ENCODE data around the gene COQ10A. TPM values are rescaled to one million over a fixed set of nuclear protein-coding genes. Genes with fewer than 3 reads are reported as not detected.
A peak's percentile ranks its signal among the peaks of the same experiment; 100 is the strongest.

Gene COQ10A
- total and polyA plus RNA-seq, 10 of the 15 experiments (the other 5 are each of a cell fraction or from before 2014, with no cell fraction given), result 3.3 to 19.5 (median 6.9) TPM

DNA sequence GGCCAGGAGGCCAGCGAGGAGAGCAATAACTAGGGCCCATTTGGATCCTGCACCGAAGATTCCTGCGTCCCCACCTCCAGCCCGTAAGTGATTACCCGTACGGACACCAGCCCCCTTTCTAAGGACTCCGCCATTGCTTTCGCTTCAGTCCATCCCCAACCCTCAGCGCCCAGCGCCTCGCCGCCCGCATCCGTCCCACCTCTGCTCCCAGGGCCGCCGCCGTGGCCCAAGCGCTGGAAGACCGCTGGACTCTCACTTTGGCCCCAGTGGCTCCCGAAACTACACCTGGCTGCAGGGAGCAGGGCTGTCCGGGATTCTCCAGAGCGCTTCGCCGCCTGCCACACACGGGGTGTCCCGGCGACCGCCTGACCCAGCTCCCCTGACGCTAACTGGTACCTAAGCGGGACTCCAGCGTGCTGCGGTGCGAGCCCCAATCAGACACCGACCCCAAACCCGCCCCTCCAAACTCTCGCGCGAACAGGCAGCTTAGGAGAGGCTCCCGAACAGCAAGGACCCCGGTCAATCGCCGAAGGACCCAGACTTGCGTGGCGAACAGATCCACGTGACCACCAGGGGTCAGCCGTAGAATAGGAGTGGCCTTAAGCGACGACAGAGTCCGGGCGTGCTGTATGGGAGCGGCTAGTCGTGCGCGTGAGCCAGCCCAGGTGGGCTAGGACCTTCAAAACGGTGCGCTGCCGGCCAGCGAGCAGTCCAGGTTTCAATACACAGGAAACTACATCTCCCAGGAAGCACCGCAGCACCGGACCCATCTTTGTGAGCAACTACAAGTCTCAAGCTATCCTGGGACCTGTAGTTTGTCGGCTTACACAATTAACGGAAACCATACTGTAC lies 49.1 kb downstream of the COQ10A start, which contains the start of gene CNPY2:
Gene CNPY2, minus strand, starts transcription at position 367 of the 852 bp plus-strand sequence. CDS start 771 bp downstream, outside the sequence.
- under 1% methylated on average over 62 of the region's 62 CpGs for WGBS (ENCODE audit: insufficient coverage, insufficient replicate concordance, low lambda C conversion rate, missing lambda C conversion rate)
- POLR2A ChIA-PET, result interaction anchor here (0.5 to 3.0 kb wide), 25 partner anchors 10 to 485 kb away, joined by 3 to 26 read pairs (median 5); partner anchors contain the start of genes ESYT1, IL23A, PAN2 and RBMS2
- in situ Hi-C loops (cut with MboI), result no loop called here
- peak; percentile 86 for TF ChIP-seq TAF1 (IDR thresholded peaks at IDR 0.05; ENCODE audit: borderline replicate concordance, low read depth, low read length)
- TF ChIP-seq ZNF207 (IDR thresholded peaks at IDR 0.05; ENCODE audit: borderline replicate concordance), result no peak
- TF ChIP-seq MYB (IDR thresholded peaks at IDR 0.05; ENCODE audit: borderline replicate concordance, low read depth, low read length), result peak; percentile 78
- TF ChIP-seq SREBF1 (IDR thresholded peaks at IDR 0.05; ENCODE audit: low read length), result peak; percentile 55; the same call in 1 of the 2 replicates
- TF ChIP-seq CREM (IDR thresholded peaks at IDR 0.05; ENCODE audit: low read depth), result peak; percentile 93
- TF ChIP-seq, protein P1, sequence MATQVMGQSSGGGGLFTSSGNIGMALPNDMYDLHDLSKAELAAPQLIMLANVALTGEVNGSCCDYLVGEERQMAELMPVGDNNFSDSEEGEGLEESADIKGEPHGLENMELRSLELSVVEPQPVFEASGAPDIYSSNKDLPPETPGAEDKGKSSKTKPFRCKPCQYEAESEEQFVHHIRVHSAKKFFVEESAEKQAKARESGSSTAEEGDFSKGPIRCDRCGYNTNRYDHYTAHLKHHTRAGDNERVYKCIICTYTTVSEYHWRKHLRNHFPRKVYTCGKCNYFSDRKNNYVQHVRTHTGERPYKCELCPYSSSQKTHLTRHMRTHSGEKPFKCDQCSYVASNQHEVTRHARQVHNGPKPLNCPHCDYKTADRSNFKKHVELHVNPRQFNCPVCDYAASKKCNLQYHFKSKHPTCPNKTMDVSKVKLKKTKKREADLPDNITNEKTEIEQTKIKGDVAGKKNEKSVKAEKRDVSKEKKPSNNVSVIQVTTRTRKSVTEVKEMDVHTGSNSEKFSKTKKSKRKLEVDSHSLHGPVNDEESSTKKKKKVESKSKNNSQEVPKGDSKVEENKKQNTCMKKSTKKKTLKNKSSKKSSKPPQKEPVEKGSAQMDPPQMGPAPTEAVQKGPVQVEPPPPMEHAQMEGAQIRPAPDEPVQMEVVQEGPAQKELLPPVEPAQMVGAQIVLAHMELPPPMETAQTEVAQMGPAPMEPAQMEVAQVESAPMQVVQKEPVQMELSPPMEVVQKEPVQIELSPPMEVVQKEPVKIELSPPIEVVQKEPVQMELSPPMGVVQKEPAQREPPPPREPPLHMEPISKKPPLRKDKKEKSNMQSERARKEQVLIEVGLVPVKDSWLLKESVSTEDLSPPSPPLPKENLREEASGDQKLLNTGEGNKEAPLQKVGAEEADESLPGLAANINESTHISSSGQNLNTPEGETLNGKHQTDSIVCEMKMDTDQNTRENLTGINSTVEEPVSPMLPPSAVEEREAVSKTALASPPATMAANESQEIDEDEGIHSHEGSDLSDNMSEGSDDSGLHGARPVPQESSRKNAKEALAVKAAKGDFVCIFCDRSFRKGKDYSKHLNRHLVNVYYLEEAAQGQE (IDR thresholded peaks at IDR 0.05; ENCODE audit: low read depth, low read length), result peak; percentile 34; the same call in 1 of the 2 replicates
- TF ChIP-seq SRF (IDR thresholded peaks at IDR 0.05; ENCODE audit: low read depth in 2 of 2, low read length in 2 of 2), result 0 out of 4 replicates have a peak, but pooled peaks of 1 of the 2 experiments have one; percentile 2
- TF ChIP-seq ZNF24 (IDR thresholded peaks at IDR 0.05), result no peak
- TF ChIP-seq PML (IDR thresholded peaks at IDR 0.05; ENCODE audit: low read length), result peak; percentile 64; the same call in 1 of the 2 replicates
- TF ChIP-seq NFYB (IDR thresholded peaks at IDR 0.05; ENCODE audit: insufficient read depth, low read depth, low read length), result peak; percentile 63; the same call in 1 of the 2 replicates
- peak; percentile 98 for TF ChIP-seq CHD2 (IDR thresholded peaks at IDR 0.05; ENCODE audit: borderline replicate concordance, low read depth, low read length)
- TF ChIP-seq, protein P2, sequence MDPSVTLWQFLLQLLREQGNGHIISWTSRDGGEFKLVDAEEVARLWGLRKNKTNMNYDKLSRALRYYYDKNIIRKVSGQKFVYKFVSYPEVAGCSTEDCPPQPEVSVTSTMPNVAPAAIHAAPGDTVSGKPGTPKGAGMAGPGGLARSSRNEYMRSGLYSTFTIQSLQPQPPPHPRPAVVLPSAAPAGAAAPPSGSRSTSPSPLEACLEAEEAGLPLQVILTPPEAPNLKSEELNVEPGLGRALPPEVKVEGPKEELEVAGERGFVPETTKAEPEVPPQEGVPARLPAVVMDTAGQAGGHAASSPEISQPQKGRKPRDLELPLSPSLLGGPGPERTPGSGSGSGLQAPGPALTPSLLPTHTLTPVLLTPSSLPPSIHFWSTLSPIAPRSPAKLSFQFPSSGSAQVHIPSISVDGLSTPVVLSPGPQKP (IDR thresholded peaks at IDR 0.05; ENCODE audit: low read depth, low read length), result peak; percentile 12; the same call in 1 of the 2 replicates
- TF ChIP-seq GABPA (IDR thresholded peaks at IDR 0.05; ENCODE audit: low read depth), result no peak
- TF ChIP-seq ZNF217 (IDR thresholded peaks at IDR 0.05), result no peak
- peak; percentile 30; the same call in 1 of the 2 replicates for TF ChIP-seq BACH1 (IDR thresholded peaks at IDR 0.05; ENCODE audit: borderline replicate concordance)
- 0 out of 2 replicates have a peak, but pooled peaks have one; percentile 38 for TF ChIP-seq EED (IDR thresholded peaks at IDR 0.05; ENCODE audit: low read depth)
- peak; percentile 97 for TF ChIP-seq POLR2A (IDR thresholded peaks at IDR 0.05; ENCODE audit: low read depth, low read length)
- TF ChIP-seq WRNIP1 (IDR thresholded peaks at IDR 0.05; ENCODE audit: borderline replicate concordance, low read depth, low read length), result peak; percentile 19; the same call in 1 of the 2 replicates
- TF ChIP-seq LARP7 (IDR thresholded peaks at IDR 0.05), result peak; percentile 63

More for the DNA sequence above, 49.1 kb downstream of the COQ10A start, which contains the start of gene CNPY2:
- Histone ChIP-seq H2AFZ (ENCODE audit: control insufficient read depth, low read depth, low read length) (peak within 1 kb of the TSS; percentile 98), H3K27ac (ENCODE audit: control insufficient read depth, insufficient read depth) (peak within 1 kb of the TSS; percentile 92), H4K20me1 (ENCODE audit: control insufficient read depth, insufficient read depth) (no peaks in the 10 kb centered on the region), H3K4me1 (ENCODE audit: control insufficient read depth, insufficient read depth, low read length) (peaks cover 3% of the 10 kb centered on the region), H3K27me3 (replicated peaks in 1 of 2; ENCODE audit: control insufficient read depth in 2 of 2, insufficient read depth in 2 of 2, low read length in 1 of 2) (no peaks in the 10 kb centered on the region), H3K9me3 (replicated peaks; ENCODE audit: control insufficient read depth, insufficient read depth, low read length) (no peaks in the 10 kb centered on the region), H3K36me3 (ENCODE audit: control insufficient read depth in 2 of 2, insufficient read depth in 2 of 2, low read length in 1 of 2) (peaks cover 2 to 9% of the 10 kb centered on the region in 2 experiments), H3K9ac (ENCODE audit: control insufficient read depth, insufficient read depth, low read length) (peak within 1 kb of the TSS; percentile 90), H3K4me2 (ENCODE audit: control insufficient read depth, insufficient read depth) (peak within 1 kb of the TSS; percentile 96), H3K79me2 (ENCODE audit: control insufficient read depth, insufficient read depth, low read length) (peaks cover 19% of the 10 kb centered on the region), H3K4me3 (peak within 1 kb of the TSS; percentile 97)
- BruUV-seq (replicated peaks), result TSS peak; percentile 83
- intact Hi-C loops (cut with micrococcal nuclease; ENCODE audit: unreplicated experiment), result loop anchor here (1.0 to 5.0 kb wide), 4 partner anchors 18 to 199 kb away; partner anchors contain the start of genes RPL41, STAT2 and ZC3H10
- ChIA-PET SMC1A (ENCODE audit: uncharacterized antibody, unreplicated experiment) (interaction anchor here (0.7 to 2.8 kb wide), 14 partner anchors 9 to 319 kb away, joined by 3 to 25 read pairs (median 4); partner anchors contain the start of genes PAN2, RNF41, STAT2 and TIMELESS), RAD21 (ENCODE audit: unreplicated experiment) (interaction anchor here (0.7 to 5.5 kb wide), 14 partner anchors 9 to 321 kb away, joined by 3 to 71 read pairs (median 6); partner anchors contain the start of genes ANKRD52, PAN2, RNF41 and SMARCC2), CTCF (interaction anchor here (0.9 to 5.6 kb wide), 20 partner anchors 8 to 486 kb away, joined by 3 to 76 read pairs (median 4); partner anchors contain the start of genes ANKRD52, DNAJC14, PAN2 and RNF41)
- peak; percentile 97 for DNase-seq (ENCODE audit: low read depth, low spot score)
- peak; percentile 99 for FAIRE-seq
- ATAC-seq, result peak; percentile 95
